ENCODE results near the gene USP17L26.
"Not testable (repeated sequence)": the region's sequence is repeated elsewhere in the genome, so short reads cannot be mapped to it uniquely, and the experiment has no call there.

The USP17L26 gene, protein sequence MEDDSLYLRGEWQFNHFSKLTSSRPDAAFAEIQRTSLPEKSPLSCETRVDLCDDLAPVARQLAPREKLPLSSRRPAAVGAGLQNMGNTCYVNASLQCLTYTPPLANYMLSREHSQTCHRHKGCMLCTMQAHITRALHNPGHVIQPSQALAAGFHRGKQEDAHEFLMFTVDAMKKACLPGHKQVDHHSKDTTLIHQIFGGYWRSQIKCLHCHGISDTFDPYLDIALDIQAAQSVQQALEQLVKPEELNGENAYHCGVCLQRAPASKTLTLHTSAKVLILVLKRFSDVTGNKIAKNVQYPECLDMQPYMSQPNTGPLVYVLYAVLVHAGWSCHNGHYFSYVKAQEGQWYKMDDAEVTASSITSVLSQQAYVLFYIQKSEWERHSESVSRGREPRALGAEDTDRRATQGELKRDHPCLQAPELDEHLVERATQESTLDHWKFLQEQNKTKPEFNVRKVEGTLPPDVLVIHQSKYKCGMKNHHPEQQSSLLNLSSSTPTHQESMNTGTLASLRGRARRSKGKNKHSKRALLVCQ

GRCh38 chr4:9334358-9334757, at the start of gene USP17L26:
Gene USP17L26 (plus strand): TSS chr4:9334658. CDS start chr4:9334658, 0 bp downstream.
- DNase-seq = not testable (repeated sequence)

DNA sequence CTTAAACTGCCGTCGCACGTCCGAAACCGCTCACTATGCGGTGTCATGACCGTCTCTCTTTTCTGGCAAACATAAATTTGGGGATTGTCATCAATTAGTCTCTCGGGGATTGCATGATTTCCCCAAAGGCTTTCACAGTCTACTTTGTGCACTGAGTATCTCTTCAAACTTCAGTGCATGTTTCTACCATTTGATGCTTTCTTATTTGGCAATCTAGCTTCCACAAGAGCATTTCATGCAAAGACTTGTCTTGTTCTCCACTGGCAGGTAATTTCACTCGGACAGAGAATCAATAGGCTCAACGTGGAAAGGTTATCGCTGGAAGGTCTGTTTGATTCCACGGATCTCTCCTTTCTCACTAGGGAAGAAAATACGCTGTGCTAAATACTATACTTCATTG, 10.3 kb upstream of the USP17L26 start:
- DNase-seq = not testable (repeated sequence)

- not testable (repeated sequence) for DNase-seq
These were observed 9.6 kb upstream of the USP17L26 start, which contains the start of gene USP17L24 for GRCh38 chr4:9324865-9325264. Gene USP17L24 (plus strand): TSS chr4:9325165. CDS start chr4:9325165, 0 bp downstream.

DNA sequence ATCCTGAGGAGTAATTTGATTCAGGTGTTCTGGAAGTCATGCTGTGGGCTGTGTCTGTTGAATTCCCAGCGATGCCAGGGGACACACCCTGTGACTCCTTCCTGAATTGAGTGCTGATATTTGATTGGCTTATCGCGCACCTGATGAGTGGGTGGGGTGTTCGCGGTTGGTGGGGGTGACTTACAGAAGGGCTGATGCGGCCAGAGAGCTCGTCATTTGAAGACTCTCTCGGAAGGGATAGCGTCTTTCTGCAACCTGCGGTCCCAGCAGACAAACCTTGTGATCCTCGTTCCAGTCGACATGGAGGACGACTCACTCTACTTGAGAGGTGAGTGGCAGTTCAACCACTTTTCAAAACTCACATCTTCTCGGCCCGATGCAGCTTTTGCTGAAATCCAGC, 4.8 kb upstream of the USP17L26 start, which contains the start of gene USP17L25:
Gene USP17L25 (plus strand): TSS at position 301 of the 400 bp plus-strand sequence. CDS start 0 bp downstream, at position 301.
- DNase-seq = not testable (repeated sequence)

- not testable (repeated sequence) for DNase-seq
These were observed 4.6 kb downstream of the USP17L26 start, which contains the start of gene USP17L5 for GRCh38 chr4:9339103-9339502. Gene USP17L5 (plus strand): TSS chr4:9339403. CDS start chr4:9339403, 0 bp downstream.

- not testable (repeated sequence) for DNase-seq
These were observed 9.4 kb downstream of the USP17L26 start, which contains the start of gene USP17L27 for GRCh38 chr4:9343848-9344247. Gene USP17L27 (plus strand): TSS chr4:9344148. CDS start chr4:9344148, 0 bp downstream.

GRCh38 chr4:9348593-9348992, 14.1 kb downstream of the USP17L26 start, which contains the start of gene USP17L28:
Gene USP17L28 (plus strand): TSS chr4:9348893. CDS start chr4:9348893, 0 bp downstream.
- not testable (repeated sequence) for DNase-seq

DNA sequence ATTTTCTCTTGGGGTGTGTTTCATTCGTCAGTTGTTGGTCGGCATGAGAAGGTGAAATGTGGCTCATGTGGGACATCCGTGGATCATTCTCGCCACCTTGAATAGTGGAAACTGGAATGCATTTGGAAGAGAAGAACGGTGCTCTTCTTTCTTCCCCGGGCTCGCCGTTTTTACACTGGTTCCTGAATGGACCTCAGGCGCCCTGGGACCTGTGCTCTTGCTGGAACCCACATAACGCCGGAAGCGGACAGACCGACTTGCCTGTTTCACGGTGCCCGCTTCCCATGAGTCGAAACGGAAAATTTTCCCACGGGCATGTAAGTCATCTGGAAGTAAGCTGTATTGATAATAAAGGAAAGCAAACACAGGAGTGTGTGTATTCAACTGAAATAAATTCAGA, 16.4 kb downstream of the USP17L26 start:
- not testable (repeated sequence) for DNase-seq

DNA sequence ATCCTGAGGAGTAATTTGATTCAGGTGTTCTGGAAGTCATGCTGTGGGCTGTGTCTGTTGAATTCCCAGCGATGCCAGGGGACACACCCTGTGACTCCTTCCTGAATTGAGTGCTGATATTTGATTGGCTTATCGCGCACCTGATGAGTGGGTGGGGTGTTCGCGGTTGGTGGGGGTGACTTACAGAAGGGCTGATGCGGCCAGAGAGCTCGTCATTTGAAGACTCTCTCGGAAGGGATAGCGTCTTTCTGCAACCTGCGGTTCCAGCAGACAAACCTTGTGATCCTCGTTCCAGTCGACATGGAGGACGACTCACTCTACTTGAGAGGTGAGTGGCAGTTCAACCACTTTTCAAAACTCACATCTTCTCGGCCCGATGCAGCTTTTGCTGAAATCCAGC, 18.9 kb downstream of the USP17L26 start, which contains the start of gene USP17L29:
Gene USP17L29 (plus strand): TSS at position 301 of the 400 bp plus-strand sequence. CDS start 0 bp downstream, at position 301.
- not testable (repeated sequence) for DNase-seq

DNA sequence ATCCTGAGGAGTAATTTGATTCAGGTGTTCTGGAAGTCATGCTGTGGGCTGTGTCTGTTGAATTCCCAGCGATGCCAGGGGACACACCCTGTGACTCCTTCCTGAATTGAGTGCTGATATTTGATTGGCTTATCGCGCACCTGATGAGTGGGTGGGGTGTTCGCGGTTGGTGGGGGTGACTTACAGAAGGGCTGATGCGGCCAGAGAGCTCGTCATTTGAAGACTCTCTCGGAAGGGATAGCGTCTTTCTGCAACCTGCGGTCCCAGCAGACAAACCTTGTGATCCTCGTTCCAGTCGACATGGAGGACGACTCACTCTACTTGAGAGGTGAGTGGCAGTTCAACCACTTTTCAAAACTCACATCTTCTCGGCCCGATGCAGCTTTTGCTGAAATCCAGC, 28.4 kb downstream of the USP17L26 start, which contains the start of gene USP17L30:
Gene USP17L30 (plus strand): TSS at position 301 of the 400 bp plus-strand sequence. CDS start 0 bp downstream, at position 301.
- DNase-seq = not testable (repeated sequence)

GRCh38 chr4:9379881-9380280, 45.4 kb downstream of the USP17L26 start:
- not testable (repeated sequence) for DNase-seq

GRCh38 chr4:9381012-9381534, 46.6 kb downstream of the USP17L26 start:
- DNase-seq = not testable (repeated sequence)

- no peak for DNase-seq
These were observed 49.7 kb downstream of the USP17L26 start for GRCh38 chr4:9384126-9384525.
